ENCODE results near the gene AP5S1. TPM values are rescaled to one million over a fixed set of nuclear protein-coding genes. Genes with fewer than 3 reads are reported as not detected.
"Not testable (repeated sequence)": the region's sequence is repeated elsewhere in the genome, so short reads cannot be mapped to it uniquely, and the experiment has no call there.

AP5S1 gene
- total RNA-seq, 2 experiments from 2014 or later: 13.8 to 15.5 TPM

- DNase-seq (no peak), ATAC-seq (no peak)
- Mint-ChIP-seq H3K27ac (no peak overlapping the region), H3K27me3 (peaks cover 10% of the 10 kb centered on the region), H3K4me3 (no peak overlapping the region), H3K9me3 (ENCODE audit: low read depth) (no peaks in the 10 kb centered on the region), H3K4me1 (peaks cover 48% of the 10 kb centered on the region), H3K36me3 (peaks cover 3% of the 10 kb centered on the region)
- CTCF ChIA-PET: interaction anchor here (7.7 kb wide), 1 partner anchor 71 kb away, joined by 65 read pairs; no protein-coding TSS in a partner anchor
Observed at GRCh38 chr20:3784216-3784853, 36.0 kb upstream of the AP5S1 start.

- Mint-ChIP-seq H3K27ac (no peak overlapping the region), H3K4me3 (peak overlapping the region; percentile 17), H3K36me3 (peaks cover 3% of the 10 kb centered on the region), H3K9me3 (ENCODE audit: low read depth) (no peaks in the 10 kb centered on the region), H3K4me1 (peaks cover 48% of the 10 kb centered on the region), H3K27me3 (peaks cover 5% of the 10 kb centered on the region)
- ATAC-seq (no peak), DNase-seq (no peak)
- CTCF ChIA-PET: interaction anchor here (1.2 to 7.7 kb wide), 3 partner anchors 16 to 209 kb away, joined by 4 to 65 read pairs (median 22); partner anchors contain the start of gene ADISSP
Observed at GRCh38 chr20:3784863-3785239, 35.5 kb upstream of the AP5S1 start.

- Mint-ChIP-seq H3K36me3 (peaks cover 3% of the 10 kb centered on the region), H3K27me3 (peaks cover 3% of the 10 kb centered on the region), H3K4me1 (peaks cover 46% of the 10 kb centered on the region), H3K27ac (no peak overlapping the region), H3K9me3 (ENCODE audit: low read depth) (no peaks in the 10 kb centered on the region), H3K4me3 (peak overlapping the region; percentile 83)
- no peak for ATAC-seq
- CTCF ChIA-PET: interaction anchor here (1.0 to 7.7 kb wide), 16 partner anchors 7 to 286 kb away, joined by 3 to 65 read pairs (median 4); partner anchors contain the start of genes ADISSP and CDC25B
- DNase-seq: no peak
Observed at GRCh38 chr20:3785240-3786125, 34.9 kb upstream of the AP5S1 start.

GRCh38 chr20:3786126-3786484, 34.2 kb upstream of the AP5S1 start:
- no peaks in the 10 kb centered on the region for H3K9me3 Mint-ChIP-seq (ENCODE audit: low read depth)
- peak; percentile 65 for DNase-seq
- CTCF ChIA-PET: interaction anchor here (0.6 to 7.7 kb wide), 23 partner anchors 8 to 285 kb away, joined by 3 to 65 read pairs (median 4); partner anchors contain the start of genes ADISSP and CDC25B

GRCh38 chr20:3786665-3787323, 33.6 kb upstream of the AP5S1 start, which contains the start of gene CENPB:
Gene CENPB, minus strand, starts transcription at chr20:3786740. Its CDS starts 257 bp downstream, at chr20:3786483.
- peak within 1 kb of the TSS; percentile 81 for H3K27ac Mint-ChIP-seq
- ATAC-seq (peak; percentile 95), DNase-seq (peak; percentile 91)
- CTCF ChIA-PET: interaction anchor here (0.6 to 7.7 kb wide), 30 partner anchors 8 to 285 kb away, joined by 3 to 65 read pairs (median 4); partner anchors contain the start of genes ADISSP, CDC25B and MAVS
- H3K4me1 Mint-ChIP-seq: peaks cover 34% of the 10 kb centered on the region
- no peaks in the 10 kb centered on the region for H3K27me3 Mint-ChIP-seq
- peak within 1 kb of the TSS; percentile 83 for H3K4me3 Mint-ChIP-seq
- H3K36me3 Mint-ChIP-seq: peaks cover 3% of the 10 kb centered on the region
- no peaks in the 10 kb centered on the region for H3K9me3 Mint-ChIP-seq (ENCODE audit: low read depth)

More at GRCh38 chr20:3786126-3786484, 34.2 kb upstream of the AP5S1 start:
- H3K36me3 Mint-ChIP-seq: peaks cover 3% of the 10 kb centered on the region
- peaks cover 40% of the 10 kb centered on the region for H3K4me1 Mint-ChIP-seq
- H3K27ac Mint-ChIP-seq: peak overlapping the region; percentile 81
- no peaks in the 10 kb centered on the region for H3K27me3 Mint-ChIP-seq
- H3K4me3 Mint-ChIP-seq: peak overlapping the region; percentile 83
- peak; percentile 22 for ATAC-seq

- Mint-ChIP-seq H3K27ac (no peak overlapping the region), H3K36me3 (peaks cover 3% of the 10 kb centered on the region), H3K9me3 (ENCODE audit: low read depth) (no peaks in the 10 kb centered on the region), H3K4me3 (peak overlapping the region; percentile 70), H3K27me3 (no peaks in the 10 kb centered on the region), H3K4me1 (peaks cover 34% of the 10 kb centered on the region)
- CTCF ChIA-PET: interaction anchor here (0.6 to 7.7 kb wide), 14 partner anchors 8 to 202 kb away, joined by 3 to 65 read pairs (median 4); partner anchors contain the start of genes ADISSP, CDC25B and MAVS
- no peak for DNase-seq
- ATAC-seq: no peak
Observed at GRCh38 chr20:3787324-3788014, 32.9 kb upstream of the AP5S1 start.

- Mint-ChIP-seq H3K36me3 (peaks cover 3% of the 10 kb centered on the region), H3K27ac (no peak overlapping the region), H3K9me3 (ENCODE audit: low read depth) (no peaks in the 10 kb centered on the region), H3K27me3 (no peaks in the 10 kb centered on the region), H3K4me3 (peak overlapping the region; percentile 36), H3K4me1 (peaks cover 29% of the 10 kb centered on the region)
- DNase-seq (no peak), ATAC-seq (no peak)
- CTCF ChIA-PET: interaction anchor here (1.7 to 7.7 kb wide), 3 partner anchors 7 to 66 kb away, joined by 5 to 65 read pairs (median 7); partner anchors contain the start of genes ADISSP and CDC25B
Observed at GRCh38 chr20:3788685-3789155, 31.6 kb upstream of the AP5S1 start.

- H3K27ac Mint-ChIP-seq; DNase-seq; H3K36me3 Mint-ChIP-seq; H3K27me3 Mint-ChIP-seq; ATAC-seq; H3K4me3 Mint-ChIP-seq; H3K9me3 Mint-ChIP-seq (ENCODE audit: low read depth): not testable (repeated sequence)
- CTCF ChIA-PET: interaction anchor here (2.5 to 7.7 kb wide), 2 partner anchors 22 to 66 kb away, joined by 5 to 65 read pairs; partner anchors contain the start of gene ADISSP
- H3K4me1 Mint-ChIP-seq: peaks cover 30% of the 10 kb centered on the region
Observed at GRCh38 chr20:3789201-3789600, 31.1 kb upstream of the AP5S1 start.

- not testable (repeated sequence) for H3K9me3 Mint-ChIP-seq (ENCODE audit: low read depth)
- peaks cover 23% of the 10 kb centered on the region for H3K4me1 Mint-ChIP-seq
Observed at GRCh38 chr20:3794168-3794567, 26.2 kb upstream of the AP5S1 start.

GRCh38 chr20:3794701-3795420, 25.5 kb upstream of the AP5S1 start:
- DNase-seq: no peak
- peak overlapping the region; percentile 95 for H3K27ac Mint-ChIP-seq
- peaks cover 31% of the 10 kb centered on the region for H3K36me3 Mint-ChIP-seq
- CTCF ChIA-PET: interaction anchor here (1.0 to 2.3 kb wide), 9 partner anchors 7 to 61 kb away, joined by 3 to 51 read pairs (median 5); partner anchors contain the start of genes AP5S1 and CENPB
- H3K4me1 Mint-ChIP-seq: peaks cover 30% of the 10 kb centered on the region
- H3K27me3 Mint-ChIP-seq: no peaks in the 10 kb centered on the region
- peak overlapping the region; percentile 94 for H3K4me3 Mint-ChIP-seq
- no peaks in the 10 kb centered on the region for H3K9me3 Mint-ChIP-seq (ENCODE audit: low read depth)
- ATAC-seq: no peak

More at GRCh38 chr20:3794168-3794567, 26.2 kb upstream of the AP5S1 start:
- DNase-seq, H3K27me3 Mint-ChIP-seq, H3K27ac Mint-ChIP-seq, ATAC-seq, H3K4me3 Mint-ChIP-seq: not testable (repeated sequence)
- H3K36me3 Mint-ChIP-seq: peaks cover 25% of the 10 kb centered on the region
- CTCF ChIA-PET: interaction anchor here (1.4 to 2.3 kb wide), 4 partner anchors 16 to 58 kb away, joined by 4 to 51 read pairs (median 10); partner anchors contain the start of gene AP5S1
